Bone marrow (tissue), 2 donors: Measurements from ENCODE around the gene TNKS1BP1.
"Not testable (repeated sequence)": the region's sequence is repeated elsewhere in the genome, so short reads cannot be mapped to it uniquely, and the experiment has no call there.

ENCODE experiments used
- DNase-seq, 2 donors: peaks; one replicate each; lab custom pipeline; 2025; lab: John Stamatoyannopoulos, UW

Gene TNKS1BP1, protein sequence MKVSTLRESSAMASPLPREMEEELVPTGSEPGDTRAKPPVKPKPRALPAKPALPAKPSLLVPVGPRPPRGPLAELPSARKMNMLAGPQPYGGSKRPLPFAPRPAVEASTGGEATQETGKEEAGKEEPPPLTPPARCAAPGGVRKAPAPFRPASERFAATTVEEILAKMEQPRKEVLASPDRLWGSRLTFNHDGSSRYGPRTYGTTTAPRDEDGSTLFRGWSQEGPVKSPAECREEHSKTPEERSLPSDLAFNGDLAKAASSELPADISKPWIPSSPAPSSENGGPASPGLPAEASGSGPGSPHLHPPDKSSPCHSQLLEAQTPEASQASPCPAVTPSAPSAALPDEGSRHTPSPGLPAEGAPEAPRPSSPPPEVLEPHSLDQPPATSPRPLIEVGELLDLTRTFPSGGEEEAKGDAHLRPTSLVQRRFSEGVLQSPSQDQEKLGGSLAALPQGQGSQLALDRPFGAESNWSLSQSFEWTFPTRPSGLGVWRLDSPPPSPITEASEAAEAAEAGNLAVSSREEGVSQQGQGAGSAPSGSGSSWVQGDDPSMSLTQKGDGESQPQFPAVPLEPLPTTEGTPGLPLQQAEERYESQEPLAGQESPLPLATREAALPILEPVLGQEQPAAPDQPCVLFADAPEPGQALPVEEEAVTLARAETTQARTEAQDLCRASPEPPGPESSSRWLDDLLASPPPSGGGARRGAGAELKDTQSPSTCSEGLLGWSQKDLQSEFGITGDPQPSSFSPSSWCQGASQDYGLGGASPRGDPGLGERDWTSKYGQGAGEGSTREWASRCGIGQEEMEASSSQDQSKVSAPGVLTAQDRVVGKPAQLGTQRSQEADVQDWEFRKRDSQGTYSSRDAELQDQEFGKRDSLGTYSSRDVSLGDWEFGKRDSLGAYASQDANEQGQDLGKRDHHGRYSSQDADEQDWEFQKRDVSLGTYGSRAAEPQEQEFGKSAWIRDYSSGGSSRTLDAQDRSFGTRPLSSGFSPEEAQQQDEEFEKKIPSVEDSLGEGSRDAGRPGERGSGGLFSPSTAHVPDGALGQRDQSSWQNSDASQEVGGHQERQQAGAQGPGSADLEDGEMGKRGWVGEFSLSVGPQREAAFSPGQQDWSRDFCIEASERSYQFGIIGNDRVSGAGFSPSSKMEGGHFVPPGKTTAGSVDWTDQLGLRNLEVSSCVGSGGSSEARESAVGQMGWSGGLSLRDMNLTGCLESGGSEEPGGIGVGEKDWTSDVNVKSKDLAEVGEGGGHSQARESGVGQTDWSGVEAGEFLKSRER (N-terminal part only)

DNA sequence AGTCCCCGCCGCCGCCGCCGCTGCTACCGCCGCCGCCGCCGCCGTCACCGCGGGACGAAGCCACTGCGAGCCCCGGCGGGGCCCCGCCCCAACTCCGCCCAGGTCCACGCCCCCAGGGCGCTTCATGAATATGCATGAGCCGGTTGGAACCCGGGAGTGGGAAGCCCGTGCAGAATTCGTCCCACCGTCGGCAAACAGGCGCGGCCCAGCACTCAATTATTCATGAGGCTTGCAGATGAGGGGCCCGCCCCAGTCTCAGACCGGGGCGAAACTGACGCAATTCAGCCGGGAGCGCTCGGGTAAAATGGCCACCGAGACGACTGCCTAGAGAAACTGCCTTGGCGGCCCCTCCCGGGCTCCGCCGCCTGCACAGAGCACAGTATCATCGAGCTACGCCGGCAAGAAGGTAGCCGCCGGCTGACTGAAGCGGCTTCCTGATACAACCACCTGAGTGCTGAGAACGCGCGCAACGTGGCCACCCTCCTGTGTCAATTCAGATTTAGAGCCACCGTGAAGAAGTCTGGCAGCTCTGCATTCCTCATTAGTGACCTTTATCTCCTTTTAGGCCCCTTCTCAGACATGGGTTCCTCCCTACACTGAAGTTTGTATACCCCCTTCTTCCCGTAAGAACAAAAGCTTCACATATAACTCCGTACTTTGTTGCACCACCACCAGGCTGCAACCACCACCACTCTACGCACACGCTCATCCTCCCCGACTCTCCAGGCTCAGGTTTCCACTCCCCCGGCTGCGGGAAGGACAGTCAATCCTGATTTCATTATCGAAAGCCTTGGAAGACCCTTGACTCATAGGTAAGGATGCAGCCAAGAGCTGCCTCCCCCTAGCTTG, at the start of gene TNKS1BP1:
TSS of gene TNKS1BP1 (minus strand) at position 67 of the 849 bp plus-strand sequence. CDS start 3,067 bp downstream, outside the sequence.
- DNase-seq, result peak; percentile 87 to 91

DNA sequence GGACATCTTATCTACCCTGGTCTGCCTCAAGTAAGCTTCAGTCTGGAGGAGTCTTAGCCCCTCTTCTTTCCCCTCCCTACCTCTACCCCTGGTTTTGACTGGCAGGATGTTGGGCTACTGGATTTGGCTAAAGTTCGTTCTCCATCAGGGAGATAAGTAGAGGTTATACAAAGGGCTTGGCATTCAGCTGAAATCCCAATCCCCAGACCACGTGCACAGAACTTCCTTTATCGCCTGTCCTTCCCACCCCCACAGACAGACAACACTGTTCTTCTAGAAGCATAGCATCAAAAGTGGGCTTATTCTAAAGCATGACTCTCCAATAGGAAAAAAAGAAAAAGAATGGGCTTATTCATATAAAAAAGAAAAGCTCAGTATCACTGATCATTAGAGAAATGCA, 48.4 kb upstream of the TNKS1BP1 start:
- DNase-seq, result no peak

DNA sequence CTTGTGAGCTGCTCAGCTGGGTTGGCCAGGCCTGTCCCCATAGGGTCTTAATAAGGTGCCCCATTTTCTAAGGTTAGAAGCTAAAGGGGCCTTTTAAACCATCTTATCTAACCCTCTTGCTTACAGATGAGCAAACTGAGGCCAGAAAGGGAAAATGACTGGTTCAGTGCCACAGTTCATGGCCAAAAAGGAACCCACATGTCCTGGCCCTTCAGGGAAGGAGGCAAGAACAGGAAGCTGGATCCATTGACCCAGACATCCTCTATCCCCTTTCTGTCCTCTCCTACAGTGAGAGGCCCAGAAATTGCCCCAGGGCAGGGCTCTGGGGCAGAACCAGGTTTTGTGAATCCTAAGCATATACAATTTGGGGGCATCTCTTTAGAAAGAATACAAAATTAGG, 46.2 kb upstream of the TNKS1BP1 start:
- DNase-seq, result no peak

DNA sequence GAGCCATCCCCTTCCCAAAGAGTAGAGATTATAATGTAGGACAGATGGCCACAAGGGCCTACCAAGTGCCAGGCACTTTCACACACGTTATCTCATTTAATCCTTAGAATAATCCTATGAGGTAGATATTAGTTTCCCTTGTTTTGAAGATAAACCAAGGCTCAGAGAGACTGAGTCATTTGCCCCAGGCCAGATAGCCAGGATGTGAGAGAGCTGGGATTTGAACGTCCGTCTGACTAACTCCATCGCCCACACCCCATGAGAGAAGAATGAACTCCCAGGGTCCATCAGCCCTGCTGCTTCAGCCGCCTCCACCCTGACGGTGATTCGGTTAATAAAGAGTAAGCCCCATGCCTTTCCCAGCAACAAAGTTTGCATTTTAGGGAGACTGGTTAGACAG, 45.5 kb upstream of the TNKS1BP1 start:
- no peak for DNase-seq

DNA sequence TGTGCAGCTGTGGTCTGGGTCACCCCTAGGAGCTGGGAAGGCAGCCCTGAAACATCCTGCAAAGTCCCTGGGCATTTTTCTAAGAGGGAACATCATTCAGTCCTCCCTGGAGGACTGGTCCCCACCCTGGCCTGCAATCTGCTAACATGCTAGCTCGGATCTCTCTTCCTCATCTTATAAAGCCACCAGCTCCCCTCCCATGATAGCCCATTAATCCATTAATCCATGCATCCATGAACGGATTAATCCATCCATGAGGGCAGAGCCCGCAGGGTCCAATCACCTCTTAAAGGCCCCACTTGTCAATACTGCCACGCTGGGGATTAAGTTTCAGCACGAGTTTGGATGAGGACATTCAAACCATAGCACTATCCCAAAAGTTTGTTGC, 44.1 kb upstream of the TNKS1BP1 start:
- no peak for DNase-seq

DNA sequence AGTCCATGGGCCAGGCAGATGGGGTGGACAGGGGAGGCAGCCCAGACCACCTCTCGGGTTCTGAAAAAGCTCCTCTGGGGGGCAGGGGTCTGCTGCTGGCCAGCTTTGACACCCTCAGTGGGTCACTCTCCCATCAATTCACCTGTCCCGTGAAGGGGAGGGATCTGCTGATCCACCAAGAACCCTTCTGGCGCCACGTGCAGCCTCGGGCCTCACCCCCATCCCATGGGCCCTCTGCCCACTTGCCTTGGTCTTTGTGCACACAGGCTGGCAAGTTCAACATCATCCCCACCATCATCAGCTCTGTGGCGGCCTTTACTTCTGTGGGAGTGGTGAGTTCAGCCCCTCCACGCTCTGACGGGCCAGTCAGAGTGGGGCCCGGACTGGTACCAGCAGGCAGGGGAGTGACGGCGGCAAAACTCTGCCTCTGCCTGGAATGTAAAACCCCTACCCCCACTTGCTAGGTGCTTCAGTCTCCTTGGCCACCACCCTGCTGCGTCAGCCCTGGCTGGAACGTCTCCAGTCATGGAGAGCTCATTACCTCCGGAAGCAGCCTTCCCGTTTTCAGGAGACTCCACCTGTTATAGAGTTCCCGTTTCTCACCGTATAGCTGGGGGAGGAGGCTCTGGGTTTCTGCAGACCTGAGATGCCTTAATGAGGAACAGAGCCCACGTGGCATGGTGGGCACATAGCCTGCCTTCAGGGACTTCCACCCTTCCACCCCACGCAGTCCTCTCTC, 43.5 kb upstream of the TNKS1BP1 start:
- no peak for DNase-seq

DNA sequence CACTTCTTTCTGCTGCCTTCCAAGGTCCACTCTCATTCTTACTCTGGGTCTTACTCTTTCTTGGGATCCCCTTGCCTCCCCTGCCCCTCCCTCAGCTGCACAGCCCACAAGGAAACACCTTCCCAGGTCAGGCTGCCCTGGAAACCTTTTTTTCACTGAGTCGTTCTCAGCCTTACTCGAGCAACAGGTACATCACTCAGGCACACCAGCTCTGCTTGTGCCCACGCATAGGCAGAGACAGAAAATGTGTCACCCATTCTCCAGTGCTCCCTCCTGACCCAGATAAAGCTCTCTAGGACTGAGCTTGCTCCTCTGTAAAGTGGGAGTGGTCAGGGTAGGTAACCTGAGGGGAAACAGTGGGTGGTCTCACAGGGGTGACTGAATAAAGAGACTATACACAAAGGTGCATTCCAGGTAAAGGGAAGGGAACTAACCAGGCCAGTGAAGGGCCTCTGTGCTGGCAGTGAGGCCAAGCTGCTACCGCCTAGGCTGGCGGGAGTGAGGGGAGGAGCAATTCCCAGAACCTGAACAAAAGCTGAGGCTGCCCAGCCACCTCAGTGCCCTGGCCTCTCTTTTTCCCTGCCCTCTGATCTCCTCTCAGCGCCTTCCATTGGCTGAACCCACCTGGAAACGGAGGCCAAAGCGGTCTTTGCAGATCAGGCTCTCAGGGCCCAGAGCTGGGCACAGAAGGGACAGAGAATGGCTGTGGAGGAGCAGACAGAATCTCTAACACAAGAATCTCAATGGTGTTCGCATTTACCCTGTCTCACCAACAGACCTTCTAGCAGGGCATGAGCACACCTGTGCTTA, 40.3 kb upstream of the TNKS1BP1 start:
- DNase-seq, result no peak

DNA sequence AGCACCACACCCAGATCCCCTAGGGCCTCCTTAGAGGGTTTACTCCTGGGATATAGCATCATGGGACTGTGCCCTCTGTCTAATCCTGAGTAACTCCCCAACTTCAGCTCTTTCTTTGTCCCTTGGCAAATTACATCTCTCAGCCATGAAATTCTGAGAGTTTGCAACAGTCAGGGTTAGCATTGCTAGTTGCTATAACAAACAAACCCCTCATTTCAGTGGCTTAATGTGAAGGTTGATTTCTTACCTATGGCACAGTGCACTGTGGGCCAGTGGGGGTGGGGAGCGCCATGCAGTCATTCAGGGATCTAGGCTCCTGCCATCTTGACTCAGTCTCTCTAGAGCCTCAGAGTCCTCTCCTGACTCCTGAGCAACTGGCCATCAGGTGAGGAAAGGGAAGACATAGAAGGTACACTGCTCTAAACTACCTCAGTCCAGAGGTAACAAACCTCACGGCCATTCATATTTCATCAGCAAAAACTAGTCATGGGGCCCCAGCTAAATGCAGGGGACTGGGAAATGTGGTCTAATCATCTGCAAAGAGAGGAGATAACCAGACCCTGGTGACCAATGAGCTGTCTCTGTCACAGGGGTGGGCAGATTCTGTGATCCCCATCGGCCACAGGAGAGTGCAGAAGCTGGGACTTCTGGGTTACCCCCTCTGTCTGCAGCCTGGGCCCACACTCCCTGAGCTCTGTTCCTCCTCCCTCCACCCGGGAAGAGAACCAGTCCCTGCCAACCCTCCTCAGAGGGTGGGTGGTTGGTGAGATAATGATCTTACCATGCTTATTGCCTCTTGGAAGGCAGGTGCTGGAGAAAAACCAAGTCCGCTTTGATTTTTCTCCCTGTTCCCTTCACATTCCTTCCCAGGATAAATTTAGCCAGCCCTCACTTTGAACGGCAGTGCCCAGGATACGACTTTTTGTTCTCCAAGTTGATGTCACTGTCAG, 38.7 kb upstream of the TNKS1BP1 start:
- DNase-seq, result no peak

DNA sequence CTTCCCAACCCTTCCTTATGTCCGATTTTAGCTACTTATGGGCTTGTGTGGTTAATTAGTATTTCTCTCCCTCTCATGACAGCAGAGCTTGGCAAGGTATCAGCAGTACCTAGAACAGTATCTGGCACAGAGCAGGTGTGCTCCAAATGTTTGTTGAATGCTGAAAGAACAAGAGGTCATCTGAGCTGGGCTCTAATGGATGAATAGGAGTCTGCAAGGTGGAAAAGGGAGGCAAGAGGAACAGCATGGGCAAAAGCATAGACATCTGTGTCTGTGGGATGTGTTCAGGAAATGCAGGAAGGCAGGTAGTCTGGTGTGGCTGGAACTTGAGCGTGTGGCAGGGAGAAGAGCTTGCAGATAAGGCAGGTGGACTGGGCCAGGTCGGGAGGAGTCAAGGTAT, 37.2 kb upstream of the TNKS1BP1 start:
- DNase-seq, result no peak

DNA sequence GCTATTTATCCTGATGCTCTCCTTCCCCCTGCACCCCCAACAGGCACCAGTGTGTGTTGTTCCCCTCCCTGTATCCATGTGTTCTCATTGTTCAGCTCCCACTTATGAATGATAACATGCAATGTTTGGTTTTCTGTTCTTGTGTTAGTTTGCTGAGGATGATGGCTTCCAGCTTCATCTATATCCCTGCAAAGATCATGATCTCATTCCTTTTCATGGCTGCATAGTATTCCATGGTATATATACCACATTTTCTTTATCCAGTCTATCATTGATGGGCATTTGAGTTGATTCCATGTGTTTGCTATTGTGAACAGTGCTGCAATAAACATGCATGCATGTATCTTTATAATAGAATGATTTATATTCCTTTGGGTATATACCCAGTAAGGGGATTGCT, 36.7 kb upstream of the TNKS1BP1 start:
- DNase-seq, result not testable (repeated sequence)

DNA sequence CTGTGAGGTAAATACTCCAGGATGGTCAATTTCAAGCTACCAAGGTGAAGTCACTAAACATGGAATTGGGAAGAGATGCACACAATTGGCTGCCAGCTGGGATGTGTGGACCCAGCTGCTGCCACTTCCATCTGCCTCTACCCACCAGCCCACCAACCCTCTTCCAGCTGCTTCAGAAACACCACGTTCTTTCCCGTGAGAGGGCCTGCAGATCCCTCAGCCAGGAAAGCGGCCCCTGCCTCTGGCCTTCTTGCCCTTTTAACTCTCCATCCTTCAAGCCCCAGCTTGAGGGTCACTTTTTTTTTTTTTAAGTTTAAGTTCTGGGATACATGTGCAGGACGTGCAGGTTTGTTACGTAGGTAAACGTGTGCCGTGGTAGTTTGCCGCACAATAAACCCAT, 36.2 kb upstream of the TNKS1BP1 start:
- no peak for DNase-seq

DNA sequence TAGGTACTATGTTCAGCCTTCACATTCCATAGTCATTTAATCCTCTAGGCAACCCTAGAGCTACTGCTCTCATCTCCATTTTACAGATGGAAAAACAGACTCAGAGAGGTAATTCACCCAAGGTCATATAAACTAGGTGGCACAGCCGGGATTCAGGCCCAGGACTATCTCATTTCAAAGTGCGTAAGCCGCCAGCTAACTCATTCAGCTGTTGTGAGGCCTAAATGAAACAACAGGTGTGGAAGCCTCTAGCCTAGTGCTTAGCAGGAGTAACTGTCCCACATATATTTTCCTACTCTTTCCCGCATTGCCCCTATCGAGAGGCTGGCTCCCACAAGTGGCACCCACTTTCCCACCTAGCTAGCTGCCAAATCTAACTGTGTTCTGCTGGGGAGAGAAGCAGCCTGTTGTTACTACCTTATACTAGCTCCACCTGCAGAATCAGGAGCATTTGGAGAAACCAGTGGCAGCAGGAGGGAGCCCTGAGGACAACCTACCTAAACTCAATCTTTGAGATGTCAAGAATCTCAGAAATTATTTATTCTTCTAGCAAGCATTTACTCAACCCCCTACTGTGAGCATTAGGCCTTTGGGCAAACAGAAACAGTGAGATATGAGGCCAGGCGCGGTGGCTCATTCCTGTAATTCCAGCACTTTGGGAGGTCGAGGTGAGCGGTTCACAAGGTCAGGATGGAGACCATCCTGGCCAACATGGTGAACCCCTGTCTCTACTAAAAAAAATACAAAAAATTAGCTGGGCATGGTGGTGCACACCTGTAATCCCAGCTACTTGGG, 35.3 kb upstream of the TNKS1BP1 start:
- DNase-seq, result no peak

DNA sequence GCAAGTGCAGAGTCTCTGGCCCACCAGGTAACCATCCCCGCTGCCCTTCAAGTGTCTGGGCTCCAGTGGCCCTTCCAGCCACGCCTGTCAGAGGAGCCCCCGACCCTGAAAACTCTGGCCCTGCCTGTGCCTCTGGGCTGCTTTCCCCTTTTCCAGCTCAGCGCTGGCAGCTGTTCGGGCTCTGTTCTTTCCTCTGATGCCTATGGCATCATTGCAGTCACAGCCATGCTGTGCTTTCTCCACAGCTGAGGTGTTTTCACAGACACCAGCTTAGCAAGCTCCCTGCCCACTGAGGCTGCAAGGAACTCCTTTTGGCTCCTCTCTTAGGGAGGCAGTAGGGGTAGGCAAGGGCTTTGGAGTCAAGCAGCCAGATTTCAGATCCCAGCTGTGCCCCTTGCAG, 34.6 kb upstream of the TNKS1BP1 start:
- no peak for DNase-seq

DNA sequence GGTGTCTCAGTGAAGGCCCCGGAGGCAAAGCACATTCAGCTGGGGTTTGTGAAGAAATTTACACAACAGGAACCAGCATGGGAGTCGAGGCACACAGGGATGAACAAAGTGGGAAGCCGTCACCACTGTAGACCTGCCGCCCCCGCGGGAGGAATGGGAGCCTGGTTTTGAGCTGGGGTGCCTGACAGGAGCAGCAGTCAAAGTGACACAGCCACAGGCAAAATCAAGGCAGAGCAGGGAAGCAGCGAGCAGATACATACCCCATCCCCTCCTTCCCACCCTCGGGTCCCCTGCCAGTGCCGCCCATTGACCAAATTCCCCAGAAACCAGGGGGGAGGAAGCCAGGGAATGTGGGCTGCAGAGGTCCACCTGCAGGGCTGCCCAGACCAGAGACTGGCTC, 34.2 kb upstream of the TNKS1BP1 start:
- no peak for DNase-seq

DNA sequence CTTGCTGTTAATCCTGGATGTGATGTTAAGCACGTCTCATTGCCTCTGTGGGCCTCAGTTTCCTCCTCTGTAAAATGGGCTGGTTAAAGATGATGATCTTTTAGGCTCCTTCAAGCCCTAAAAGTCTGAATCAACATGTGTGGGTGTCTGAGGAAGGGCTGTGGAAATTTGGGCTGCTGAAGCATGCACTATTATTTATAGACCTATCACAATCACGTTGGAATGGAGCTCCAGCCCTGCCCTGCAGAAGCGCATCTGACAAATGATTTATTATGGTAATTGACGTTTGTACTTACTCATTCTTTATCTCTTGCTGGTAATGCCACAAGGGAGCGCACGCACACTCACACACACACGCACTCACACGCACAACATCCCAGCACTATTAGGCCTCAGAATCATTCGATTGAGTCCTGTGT, 33.8 kb upstream of the TNKS1BP1 start:
- DNase-seq, result no peak

DNA sequence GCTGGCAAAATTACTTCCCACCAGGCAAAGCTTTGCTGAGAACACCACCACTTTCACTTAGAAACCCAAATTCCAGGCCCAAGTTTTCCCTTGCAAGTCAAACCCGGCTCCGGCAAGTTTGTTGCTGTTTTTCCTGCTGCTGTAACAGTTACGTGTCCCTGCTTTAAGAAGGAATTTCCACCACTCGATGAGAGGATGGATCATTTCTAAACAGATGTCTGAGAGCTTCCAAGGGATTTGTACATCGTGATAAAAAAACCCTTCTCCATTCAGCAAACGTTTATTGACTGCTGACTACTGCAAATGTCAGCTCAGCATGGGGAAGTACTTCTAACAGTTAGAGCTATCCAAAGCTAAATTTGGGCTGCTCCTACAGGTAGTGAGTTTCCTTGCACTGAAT, 33.1 kb upstream of the TNKS1BP1 start:
- no peak for DNase-seq

DNA sequence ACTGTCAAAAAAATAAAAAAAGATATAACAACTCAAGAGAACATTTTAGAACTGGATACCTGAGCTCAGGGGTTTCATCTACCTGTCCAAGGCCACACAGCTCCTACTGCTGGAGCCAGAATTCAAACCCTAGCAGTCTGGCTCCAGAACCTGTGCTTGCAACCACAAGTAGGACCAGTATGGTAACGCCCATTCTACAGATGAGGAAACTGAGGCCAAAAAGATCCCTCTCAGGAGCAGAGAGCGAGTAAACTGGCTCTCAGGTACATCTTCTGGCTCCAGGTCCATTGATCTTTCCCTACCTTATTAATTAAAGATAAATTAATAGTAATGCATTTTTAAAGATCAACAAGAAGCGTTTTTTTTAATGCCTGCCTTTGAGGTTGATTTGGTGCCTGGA, 32.6 kb upstream of the TNKS1BP1 start:
- no peak for DNase-seq

DNA sequence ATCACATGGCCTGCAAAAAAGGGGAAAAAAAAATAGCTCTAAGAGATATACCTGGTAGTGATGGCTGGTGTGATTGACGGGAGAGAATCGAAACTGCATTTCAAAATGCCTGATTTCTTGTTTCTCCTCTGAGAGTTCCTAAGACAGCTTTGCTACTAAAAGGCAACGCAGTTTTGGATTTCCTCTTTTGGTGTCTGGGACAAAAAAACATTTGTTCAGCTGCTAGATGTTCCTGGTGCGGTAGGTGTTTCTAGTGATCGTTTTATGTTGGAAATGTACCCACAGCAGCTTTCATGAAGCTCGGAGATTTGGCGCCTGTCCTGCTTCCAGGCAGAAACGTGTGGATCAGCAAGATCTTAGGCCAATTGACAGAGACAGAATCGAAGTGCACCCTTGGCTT, 31.5 kb upstream of the TNKS1BP1 start:
- DNase-seq, result peak in 1 of 2 donors; percentile 26
